Hypothalamus (tissue), 51 donors: ENCODE data around the gene CASK.
A peak's percentile ranks its signal among the peaks of the same experiment; 100 is the strongest.

Experiments
- DNase-seq, 51 donors: peaks; one replicate each; lab custom pipeline; 2025; lab: John Stamatoyannopoulos, UW

CASK gene

DNA sequence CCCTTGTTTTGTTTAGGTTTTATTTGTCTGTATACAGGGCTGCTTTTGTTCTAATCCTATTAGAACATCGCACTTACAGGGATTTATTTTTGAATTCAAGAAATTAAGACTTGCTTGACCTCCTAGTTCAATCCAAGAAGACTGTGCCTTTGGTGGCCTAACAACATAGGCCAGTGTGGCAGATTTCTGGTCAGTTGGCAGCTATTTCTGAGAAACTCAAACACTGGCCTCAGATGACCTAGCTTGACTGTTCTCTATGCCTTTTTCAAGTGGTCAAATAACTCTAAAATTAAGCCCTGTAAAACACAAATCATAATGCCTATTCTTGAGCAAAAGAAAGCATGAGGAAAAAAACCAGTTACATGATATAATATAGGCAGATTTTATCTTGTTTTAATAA is 323.8 kb downstream of the CASK start:
- peak in 2 of 51 donors; percentile 0 for DNase-seq

DNA sequence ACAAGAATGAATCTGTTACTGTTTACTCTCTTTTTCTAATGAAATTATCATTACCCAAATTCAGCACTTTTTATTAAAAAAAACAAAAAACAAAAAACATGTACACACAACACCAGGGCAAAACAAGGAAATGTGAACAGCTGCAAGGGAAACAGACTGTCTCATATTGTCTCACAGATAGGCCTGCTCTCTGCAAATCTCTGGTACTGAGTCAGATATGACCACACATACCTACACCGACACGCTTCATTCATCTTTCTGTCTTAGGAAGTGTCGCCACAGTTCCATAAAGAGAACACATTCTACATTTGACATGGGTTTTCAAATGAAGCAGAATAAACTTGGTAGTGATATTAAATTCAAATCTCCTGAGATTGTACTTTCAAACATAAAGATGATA is 326.8 kb downstream of the CASK start:
- DNase-seq = no peak

DNA sequence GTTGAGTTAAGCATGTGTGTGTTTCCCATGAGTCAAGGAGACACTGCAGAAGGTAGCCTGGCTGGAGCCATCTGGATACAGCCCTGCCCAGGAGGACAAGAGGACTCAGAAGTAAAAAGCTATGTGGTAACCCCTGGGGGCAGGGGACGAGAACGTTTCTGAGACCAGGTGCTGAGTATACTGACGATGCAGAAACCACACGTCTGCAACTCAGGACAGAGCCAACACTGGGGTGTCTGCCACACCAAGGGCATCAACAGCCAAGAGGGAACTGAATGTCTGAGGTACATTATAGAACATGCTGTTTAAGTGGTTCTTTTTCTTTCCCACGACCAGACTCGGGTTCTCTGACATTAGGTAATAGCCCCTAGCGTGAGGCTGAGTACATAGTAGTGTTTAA is 328.7 kb downstream of the CASK start:
- no peak for DNase-seq

DNA sequence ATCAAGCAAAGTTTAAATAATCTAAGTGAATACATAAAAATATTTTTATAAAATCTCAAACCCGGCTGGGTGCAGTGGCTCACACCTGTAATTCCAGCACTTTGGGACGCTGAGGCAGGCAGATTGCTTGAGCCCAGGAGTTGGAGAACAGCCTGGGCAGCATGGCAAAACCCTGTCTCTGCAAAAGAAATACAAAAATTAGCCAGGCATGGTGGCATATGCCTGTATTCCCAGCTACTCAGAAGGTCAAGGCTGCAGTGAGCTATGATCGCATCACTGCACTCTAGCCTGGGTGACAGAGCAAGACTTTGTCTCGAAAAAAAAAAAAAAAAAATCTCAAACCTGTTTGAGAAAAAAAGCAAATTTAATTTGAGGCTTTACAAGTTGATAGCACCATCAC is 331.4 kb downstream of the CASK start:
- no peak for DNase-seq

DNA sequence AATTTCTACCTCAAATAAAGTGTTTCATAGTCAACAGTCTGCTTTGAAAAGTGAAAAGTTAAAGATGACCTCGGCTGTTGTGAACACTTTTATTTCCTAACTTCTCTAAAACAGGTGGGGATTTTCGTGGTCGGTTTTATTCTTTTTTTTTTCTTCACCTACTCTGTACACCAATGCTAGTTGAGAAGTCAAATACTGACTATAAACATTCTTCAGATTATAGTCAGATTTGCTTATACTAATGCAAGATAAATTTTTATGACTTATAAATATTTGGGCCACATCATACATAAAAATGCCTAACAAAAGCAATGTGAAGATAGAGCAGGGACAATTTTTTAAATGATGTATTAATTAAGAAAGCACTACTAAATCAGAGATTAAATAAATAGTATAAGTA is 332.7 kb downstream of the CASK start:
- DNase-seq = no peak

DNA sequence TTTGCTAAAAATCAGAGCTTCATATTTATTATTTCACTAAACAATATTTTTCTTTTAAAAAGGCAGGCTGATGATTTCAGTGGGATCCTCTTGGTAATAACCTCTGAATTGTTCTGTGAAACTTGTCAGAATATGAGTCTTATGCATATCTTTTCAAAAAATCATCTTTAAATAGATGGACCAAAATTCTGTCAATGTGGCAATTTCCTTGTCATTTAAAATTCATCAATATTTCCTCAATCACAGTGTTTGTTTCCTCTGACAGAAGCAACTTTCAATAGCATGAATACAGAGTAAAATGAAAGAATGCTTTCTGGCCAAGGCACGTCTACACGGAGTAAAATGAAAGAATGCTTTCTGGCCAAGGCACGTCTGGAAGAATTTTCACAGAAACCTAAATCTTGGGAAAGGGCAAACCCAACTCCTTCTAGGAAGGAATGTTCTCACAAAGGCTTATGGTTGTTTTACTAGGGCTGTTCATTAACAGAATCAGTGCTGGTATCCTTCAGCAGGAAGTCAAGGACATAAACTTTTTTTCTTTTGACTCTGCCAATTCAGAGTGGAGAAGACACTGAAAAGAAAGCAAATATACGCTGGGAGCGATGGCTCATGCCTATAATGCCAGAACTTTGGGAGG is 333.6 kb downstream of the CASK start:
- DNase-seq = peak in 1 of 51 donors; percentile 0

DNA sequence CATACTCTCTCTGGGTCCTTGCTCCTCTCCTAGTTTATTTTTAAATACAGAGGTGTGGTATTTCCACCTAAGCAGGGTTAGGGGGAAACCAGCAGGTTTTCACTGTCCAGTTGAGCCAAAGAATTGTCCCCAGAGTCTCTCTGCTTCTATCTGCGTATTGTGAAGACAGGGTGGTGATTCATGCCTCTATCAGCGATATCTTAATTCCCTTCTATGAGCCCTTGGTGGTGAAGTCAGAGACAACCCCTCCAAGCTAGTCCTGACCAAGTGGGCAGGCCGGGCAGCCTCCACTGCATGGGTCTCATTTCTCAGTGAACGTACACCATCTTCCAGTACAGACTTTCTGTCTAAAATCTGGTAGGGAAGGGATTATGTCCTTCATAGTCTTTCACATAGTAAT is 335.1 kb downstream of the CASK start:
- DNase-seq = no peak

DNA sequence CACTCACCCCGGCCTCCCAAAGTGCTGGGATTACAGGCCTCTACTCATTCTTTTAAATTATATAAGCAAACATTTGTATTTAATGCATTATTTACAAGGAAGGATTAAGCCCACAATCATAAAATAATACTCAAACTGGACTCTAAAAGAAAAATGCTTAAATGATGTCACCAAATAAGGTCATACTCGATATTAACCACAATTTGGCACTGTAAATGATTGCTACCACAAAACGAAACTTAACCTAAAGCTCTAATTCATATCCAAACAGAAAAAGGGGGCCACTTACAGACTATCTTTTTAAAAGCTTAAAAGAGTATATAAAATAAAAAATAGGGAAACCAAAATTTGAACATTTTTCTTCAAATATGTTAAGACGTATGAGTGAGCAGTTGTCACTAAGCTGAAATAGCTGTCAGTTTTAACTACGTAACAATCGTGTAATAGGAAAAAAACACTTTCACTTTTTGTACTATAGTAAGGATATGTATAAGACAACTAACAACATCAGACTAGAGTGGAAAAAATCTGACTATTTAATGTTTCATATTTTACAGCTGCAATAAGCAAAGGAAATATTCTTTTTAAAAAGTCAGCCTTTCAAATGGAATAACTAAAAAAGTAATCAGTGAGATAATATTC is 342.8 kb downstream of the CASK start:
- DNase-seq = no peak

DNA sequence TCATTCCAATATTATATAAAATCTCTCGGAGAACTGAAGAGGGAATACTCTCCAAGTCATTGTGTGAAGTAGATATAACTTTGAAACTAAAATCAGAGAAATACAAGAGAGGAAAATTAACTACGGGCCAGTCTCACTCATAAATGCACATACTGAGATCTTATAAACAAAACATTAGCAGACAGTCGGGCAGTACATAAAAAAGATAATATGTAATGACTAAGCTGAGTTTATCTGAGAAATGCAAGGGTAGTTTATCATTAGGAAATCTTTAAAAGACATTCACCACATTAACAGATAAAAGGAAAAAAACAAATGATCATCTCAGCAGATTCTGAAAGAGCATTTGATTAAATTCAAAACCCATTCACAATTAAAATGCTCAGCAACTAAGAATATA is 359.5 kb downstream of the CASK start:
- no peak for DNase-seq

DNA sequence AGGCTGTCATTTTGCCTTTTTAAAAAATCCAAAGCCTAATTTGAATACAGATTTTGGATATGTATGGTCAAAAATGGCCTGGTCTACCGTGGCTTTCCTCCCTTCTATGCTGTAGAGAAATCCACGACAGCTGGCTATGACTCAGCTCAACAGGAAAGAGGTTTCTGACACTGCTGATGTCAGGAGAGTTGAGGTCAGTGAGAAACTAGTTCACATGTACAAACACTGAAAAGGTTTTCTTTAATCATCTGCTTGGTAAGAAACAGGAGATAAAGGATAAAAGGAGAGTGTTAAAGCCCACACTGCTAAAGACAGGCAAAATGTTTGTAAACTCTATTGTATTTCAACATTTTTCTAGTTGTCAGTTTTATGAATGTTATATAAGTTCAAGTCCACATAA is 362.3 kb downstream of the CASK start:
- DNase-seq = peak in 6 of 51 donors; percentile 0 to 2 (median 0)

DNA sequence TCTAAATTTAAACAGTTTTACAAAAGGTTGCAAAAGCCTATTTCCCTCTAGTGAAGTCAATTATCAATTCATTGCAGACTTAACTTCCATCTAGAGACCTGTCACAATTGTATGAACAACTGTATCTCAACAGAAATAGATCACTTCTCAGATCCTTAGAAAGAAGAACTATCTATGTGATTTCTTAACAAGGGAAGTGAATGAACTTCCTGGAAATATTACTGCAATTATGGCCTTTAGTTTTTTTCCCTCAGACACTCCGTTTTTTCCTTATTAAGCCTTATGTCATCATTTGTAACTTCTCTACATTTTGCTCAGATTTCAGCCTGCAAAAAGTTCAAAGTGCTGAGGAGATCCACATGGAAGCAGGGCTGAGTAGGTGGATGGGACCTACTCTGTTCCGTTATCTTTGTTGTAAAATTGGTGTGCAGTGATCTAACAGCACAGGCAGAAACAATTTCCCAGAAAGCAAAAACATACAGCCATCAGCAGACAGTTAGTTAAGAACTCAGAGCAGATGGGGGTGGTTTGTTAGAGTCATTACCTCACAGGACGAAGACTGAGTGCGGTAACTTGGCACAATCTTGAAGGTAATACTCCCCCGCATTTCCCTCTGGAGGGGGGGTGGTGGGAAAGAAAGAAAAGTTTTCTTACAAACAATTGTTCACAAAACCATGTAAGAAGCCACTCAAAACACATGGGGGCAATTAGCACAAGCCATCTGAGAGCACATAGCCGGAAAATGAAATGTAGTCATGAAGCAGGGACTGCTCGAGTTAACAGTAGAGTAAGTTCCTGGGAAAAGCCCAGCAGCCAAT is 363.9 kb downstream of the CASK start:
- peak in 3 of 51 donors; percentile 0 to 6 (median 0) for DNase-seq

DNA sequence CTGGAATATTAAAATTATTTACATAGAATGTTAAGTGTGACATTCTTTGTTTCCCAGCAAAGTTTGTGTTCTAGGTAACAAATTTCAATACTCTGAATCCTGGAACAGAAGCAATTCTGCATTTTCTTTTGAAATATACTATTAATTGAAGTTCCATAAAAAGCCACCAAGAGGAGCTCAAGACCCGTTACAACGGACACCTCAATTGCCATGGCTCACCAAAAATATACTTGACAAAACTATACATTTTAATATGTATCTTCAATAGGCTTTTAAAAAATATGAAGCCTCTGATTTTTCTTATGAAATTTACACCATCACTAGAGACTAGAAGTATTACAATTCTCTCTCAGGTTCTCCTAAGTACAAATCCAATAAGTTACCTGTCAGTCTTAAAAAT is 364.8 kb downstream of the CASK start:
- DNase-seq = peak in 1 of 51 donors; percentile 0

DNA sequence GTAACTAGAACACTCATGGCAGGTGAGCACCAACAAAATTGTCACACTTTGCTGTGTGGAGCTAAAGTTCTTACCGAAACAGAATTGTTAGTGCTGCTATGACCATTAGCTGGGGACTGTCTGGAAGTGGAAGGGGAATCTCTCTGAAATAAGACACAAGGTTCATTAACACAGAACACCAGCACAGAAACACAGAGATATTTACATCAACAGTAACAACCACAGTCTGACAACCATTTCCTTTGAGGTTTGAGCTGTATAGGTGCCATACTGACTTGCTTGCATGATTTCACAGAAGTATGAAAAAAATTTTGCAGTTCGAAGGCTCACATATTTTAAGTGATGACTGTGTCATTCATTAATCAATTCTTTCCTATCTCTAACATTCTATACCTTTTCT is 366.4 kb downstream of the CASK start:
- DNase-seq = no peak

DNA sequence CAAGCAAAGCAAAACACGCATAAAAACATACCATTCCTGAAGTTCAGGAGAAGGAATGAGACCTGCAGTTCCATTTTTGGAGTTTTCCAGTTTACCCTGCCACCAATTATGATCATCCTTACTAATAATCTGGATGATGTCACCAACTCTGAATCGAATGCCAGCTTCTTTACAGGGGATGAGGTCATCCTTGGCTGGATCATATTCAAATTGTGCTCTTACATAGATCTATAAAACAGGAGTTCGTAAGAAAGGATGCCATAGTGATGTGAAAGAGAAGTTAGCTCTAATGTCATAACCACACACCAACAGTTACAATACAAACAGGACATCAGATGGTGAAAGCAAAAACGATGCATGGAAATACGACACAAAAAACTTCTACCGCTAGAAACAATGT is 369.7 kb downstream of the CASK start:
- no peak for DNase-seq

DNA sequence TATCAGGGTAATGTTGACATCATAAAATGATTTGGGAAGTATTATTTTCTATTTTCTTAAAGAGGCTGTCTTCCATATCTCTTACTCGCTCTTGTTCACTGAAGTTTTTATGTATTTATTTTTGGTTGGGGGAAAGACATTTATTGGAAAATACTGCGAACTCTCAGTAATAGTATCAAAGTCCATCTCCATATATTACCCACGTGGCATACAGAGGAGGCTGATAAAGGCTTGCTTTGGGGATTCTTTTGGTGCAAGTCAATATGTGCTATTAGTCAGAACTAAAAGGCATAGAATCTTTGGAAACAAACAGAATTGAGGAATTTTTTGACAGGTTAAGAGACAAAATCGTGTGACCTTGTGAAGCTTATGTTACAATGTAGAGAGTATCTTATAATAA is 374.9 kb downstream of the CASK start:
- DNase-seq = no peak

DNA sequence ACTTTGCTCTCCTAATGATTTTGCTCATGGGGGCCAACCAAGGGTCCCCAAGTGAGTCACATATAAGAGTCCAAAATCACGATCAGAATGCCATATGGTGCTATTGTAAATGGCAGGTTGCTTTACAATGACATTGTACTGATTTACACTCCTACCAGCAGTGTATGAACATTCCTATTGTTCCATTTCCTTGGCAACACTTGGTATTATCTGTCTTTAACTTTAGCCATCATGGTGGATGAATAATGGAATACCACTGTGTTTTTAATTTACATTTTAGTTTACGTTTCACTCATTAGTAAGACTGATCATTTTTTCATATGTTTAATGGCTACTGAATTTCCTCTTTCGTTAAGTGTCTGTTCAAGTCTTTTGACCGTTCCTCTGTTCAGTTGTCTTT is 379.7 kb downstream of the CASK start:
- no peak for DNase-seq

DNA sequence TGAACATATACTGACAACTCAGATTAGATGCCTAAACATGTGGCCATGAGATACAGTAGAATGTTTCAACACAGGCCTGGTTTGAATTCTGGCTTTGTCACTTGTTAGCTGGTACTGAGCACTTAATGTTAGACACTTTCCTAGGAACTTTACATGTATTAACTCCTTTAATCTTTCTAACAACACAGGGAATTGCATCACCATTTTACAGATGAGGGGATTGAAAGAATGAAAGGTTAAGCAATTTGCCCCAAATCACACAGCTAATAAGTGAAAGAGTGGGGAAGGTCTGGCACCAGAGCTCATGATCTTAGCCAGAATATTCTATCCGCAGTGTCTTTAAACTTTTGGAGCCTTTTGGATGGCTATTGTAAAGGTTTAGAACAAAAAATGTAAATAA is 380.3 kb downstream of the CASK start:
- DNase-seq = no peak

DNA sequence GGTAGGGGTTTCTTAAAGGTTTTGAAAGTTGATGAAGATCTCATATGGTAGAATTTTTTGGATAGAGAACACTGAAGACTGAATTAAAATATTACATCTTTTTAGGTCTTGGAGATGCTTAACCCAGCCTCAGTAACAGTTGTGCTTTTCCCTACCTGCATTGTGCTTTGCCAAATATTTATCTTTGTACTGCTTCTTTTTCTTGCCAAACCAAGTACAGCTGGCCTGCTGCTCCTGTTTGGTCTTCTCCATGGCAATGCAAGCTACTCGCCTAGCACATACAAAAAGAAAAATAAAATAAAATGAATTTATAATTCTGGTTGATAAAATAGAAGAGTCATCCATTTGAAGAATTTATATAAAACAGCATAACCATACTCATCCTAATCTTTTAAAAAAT is 380.8 kb downstream of the CASK start:
- DNase-seq = no peak

DNA sequence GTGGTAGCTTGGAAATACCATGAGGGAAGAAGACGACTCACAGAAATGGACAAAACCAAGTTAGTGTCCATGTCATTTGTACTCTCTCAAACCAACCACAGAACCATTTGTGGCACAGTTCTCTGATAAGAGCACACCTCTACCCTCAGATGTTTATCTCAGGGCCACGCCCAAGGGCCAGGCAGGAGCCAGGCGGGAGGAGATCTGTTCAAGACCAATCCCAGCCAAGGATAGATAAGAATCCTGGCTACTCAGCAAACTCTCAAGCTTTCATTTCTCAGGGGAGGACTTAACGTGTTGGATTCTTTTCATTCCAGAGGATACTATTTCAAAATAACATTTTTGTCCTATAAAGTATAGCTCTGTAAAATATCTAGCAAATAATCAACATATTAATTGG is 381.2 kb downstream of the CASK start:
- DNase-seq = no peak

DNA sequence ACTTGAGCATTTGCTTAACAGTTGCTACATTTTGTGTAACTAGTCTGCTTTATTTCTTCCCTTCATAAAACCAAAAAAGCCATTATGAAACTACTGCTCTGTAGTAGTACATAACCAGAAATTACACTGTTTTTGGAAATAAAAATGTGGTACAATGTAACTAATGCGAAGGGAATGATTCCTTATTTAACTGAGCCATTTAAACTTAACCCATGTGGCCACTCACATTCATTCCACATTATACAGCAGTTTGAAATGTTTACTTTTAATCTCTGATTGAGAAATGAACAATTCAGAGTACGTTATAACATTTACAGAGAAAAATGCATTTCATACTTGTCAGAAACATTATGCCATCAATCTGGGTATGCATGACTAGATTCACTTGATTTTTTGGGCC is 382.0 kb downstream of the CASK start:
- no peak for DNase-seq

DNA sequence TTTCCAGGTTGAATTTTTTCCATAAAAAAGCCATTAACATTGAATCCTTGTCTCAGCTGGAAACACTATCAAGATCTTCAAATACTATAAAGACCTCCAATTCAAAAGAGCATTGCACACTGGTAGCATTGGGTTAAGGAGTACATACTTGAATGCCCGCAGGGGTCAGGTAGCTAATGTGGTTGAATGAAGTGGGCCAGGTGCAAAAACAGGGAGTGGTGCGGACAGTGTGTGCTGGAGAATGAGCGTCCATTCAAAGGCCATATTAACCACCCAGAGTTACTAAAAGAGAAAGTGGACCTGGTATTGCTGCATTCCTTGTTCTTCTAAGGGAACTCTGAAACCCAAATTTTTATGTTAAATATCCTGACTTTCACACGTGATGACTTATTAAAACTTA is 384.6 kb downstream of the CASK start:
- no peak for DNase-seq

DNA sequence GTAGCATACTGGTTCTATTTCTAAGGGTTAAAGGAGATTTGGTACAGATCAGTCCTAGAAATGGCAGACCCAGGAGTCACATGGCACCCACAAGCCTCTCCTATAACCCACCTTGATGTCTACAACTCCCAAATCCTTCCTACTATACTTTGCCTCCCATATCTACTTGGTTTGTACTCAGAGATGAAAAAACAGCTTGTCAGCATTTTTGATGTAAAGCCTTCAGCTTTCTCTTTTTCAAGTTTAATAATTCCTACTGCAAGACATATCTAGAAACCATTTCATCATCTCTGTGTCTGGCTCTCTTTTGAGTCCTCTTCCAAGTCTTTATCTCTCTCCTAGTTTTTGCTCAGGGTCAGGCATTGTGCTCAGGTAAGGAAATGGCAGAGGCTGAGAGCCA is 393.3 kb downstream of the CASK start:
- DNase-seq = no peak
